Gastrocnemius medialis (tissue), 4 donors: ENCODE data around the gene PCDHGA8.

Experiments
- POLR2A ChIP-seq, 2 donors: fragments of 450-650 bp; IDR thresholded peaks; one replicate each; pipeline ENCODE4 v1.6.1; 2017; ENCODE audit warnings: antibody characterized with exemption in 2 of 2, mild to moderate bottlenecking in 2 of 2, moderate library complexity in 2 of 2
- TF ChIP-seq, protein P1 (sequence below), 5 experiments: fragments of 450-650 bp in 3 of 5; fragments of 200-600 bp in 2 of 5; sonication (generic) in 2 of 5; IDR thresholded peaks in 4 of 5; conservative IDR thresholded peaks in 1 of 5; 1 replicate in 4 of 5; 2 replicates in 1 of 5; pipeline ENCODE4 v1.5.1; 2016 to 2019; ENCODE audit warnings: antibody characterized with exemption in 5 of 5, mild to moderate bottlenecking in 3 of 5, moderate library complexity in 3 of 5

DNA sequence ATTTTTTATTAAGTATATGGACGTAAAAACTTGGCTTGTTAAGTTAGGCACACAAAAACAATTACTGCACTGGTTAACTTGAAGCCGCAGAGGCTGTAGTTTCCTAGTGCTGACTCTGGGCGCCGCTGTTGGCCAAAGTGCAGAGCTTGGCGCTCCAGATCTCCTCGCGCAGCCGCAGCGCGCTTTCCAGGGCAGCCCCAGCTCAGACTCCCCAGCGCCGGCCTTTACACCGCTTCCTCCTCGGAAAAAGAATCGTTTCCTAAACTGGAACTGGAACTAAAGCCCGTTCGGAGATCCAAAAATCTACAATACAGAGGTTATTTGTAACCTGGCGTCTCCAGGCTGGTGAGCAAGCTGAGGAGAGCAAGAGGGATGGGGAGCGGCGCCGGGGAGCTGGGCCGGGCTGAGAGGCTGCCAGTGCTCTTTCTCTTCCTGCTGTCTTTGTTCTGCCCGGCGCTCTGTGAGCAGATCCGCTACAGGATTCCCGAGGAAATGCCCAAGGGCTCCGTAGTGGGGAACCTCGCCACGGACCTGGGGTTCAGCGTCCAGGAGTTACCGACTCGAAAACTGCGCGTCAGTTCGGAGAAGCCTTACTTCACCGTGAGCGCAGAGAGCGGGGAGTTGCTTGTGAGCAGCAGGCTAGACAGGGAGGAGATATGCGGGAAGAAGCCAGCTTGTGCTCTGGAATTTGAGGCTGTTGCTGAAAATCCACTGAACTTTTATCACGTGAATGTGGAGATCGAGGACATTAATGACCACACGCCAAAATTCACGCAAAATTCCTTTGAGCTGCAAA is 5.5 kb downstream of the PCDHGA8 start, which contains the start of gene PCDHGB5:
- TF ChIP-seq, protein P1, sequence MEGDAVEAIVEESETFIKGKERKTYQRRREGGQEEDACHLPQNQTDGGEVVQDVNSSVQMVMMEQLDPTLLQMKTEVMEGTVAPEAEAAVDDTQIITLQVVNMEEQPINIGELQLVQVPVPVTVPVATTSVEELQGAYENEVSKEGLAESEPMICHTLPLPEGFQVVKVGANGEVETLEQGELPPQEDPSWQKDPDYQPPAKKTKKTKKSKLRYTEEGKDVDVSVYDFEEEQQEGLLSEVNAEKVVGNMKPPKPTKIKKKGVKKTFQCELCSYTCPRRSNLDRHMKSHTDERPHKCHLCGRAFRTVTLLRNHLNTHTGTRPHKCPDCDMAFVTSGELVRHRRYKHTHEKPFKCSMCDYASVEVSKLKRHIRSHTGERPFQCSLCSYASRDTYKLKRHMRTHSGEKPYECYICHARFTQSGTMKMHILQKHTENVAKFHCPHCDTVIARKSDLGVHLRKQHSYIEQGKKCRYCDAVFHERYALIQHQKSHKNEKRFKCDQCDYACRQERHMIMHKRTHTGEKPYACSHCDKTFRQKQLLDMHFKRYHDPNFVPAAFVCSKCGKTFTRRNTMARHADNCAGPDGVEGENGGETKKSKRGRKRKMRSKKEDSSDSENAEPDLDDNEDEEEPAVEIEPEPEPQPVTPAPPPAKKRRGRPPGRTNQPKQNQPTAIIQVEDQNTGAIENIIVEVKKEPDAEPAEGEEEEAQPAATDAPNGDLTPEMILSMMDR (IDR thresholded peaks at IDR 0.05 in 4 of 5, conservative IDR thresholded peaks at IDR 0.05 in 1 of 5) = peak; percentile 60 to 81 (median 66)
- TF ChIP-seq POLR2A (IDR thresholded peaks at IDR 0.05) = peak in 1 of 2 donors; percentile 39
